Measurements from ENCODE around the gene MSL1. TPM values are rescaled to one million over a fixed set of nuclear protein-coding genes. Genes with fewer than 3 reads are reported as not detected.
A peak's percentile ranks its signal among the peaks of the same experiment; 100 is the strongest.

The MSL1 gene
- total and polyA plus RNA-seq, 7 donors = 29.4 to 92.2 (median 54.6) TPM

- no peak for TF ChIP-seq POLR2AphosphoS5 (IDR thresholded peaks at IDR 0.05)
- TF ChIP-seq POLR2A (IDR thresholded peaks at IDR 0.05) = no peak
- TF ChIP-seq EP300 (IDR thresholded peaks at IDR 0.05) = no peak
- TF ChIP-seq, protein P1, sequence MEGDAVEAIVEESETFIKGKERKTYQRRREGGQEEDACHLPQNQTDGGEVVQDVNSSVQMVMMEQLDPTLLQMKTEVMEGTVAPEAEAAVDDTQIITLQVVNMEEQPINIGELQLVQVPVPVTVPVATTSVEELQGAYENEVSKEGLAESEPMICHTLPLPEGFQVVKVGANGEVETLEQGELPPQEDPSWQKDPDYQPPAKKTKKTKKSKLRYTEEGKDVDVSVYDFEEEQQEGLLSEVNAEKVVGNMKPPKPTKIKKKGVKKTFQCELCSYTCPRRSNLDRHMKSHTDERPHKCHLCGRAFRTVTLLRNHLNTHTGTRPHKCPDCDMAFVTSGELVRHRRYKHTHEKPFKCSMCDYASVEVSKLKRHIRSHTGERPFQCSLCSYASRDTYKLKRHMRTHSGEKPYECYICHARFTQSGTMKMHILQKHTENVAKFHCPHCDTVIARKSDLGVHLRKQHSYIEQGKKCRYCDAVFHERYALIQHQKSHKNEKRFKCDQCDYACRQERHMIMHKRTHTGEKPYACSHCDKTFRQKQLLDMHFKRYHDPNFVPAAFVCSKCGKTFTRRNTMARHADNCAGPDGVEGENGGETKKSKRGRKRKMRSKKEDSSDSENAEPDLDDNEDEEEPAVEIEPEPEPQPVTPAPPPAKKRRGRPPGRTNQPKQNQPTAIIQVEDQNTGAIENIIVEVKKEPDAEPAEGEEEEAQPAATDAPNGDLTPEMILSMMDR (IDR thresholded peaks at IDR 0.05) = no peak
- 79 to 90% methylated on average over 1 of the region's 1 CpG for WGBS, 2 donors
- Histone ChIP-seq H3K4me1 (peaks cover 0 to 14% (median 7%) of the 10 kb centered on the region in 4 donors), H3K27me3 (no peaks in the 10 kb centered on the region), H3K27ac (no peak overlapping the region), H3K4me3 (no peak overlapping the region), H3K36me3 (peaks cover 33 to 96% (median 42%) of the 10 kb centered on the region in 4 donors), H3K9me3 (no peaks in the 10 kb centered on the region)
- intact Hi-C loops (cut with DNase I) = loop anchor here (5.0 kb wide), 1 partner anchor 144 kb away; no protein-coding TSS in a partner anchor
- no peak for DNase-seq
Observed at GRCh38 chr17:40171750-40172149, 50.0 kb downstream of the MSL1 start.

GRCh38 chr17:40173091-40173777 lies 51.5 kb downstream of the MSL1 start:
- WGBS, 2 donors = 89 to 92% methylated on average over 4 of the region's 4 CpGs
- Histone ChIP-seq H3K36me3 (peaks cover 25 to 81% (median 31%) of the 10 kb centered on the region in 4 donors), H3K27me3 (no peaks in the 10 kb centered on the region), H3K9me3 (no peaks in the 10 kb centered on the region), H3K4me1 (peaks cover 0 to 23% (median 19%) of the 10 kb centered on the region in 4 donors), H3K27ac (no peak overlapping the region), H3K4me3 (no peak overlapping the region)
- DNase-seq = no peak
- TF ChIP-seq, protein P1 (IDR thresholded peaks at IDR 0.05) = no peak
- TF ChIP-seq POLR2A (IDR thresholded peaks at IDR 0.05) = no peak
- TF ChIP-seq POLR2AphosphoS5 (IDR thresholded peaks at IDR 0.05) = no peak
- TF ChIP-seq EP300 (IDR thresholded peaks at IDR 0.05) = no peak
- intact Hi-C loops (cut with DNase I) = loop anchor here (5.0 kb wide), 1 partner anchor 146 kb away; no protein-coding TSS in a partner anchor

- WGBS, 2 donors = 67 to 78% methylated on average over 3 of the region's 3 CpGs
- intact Hi-C loops (cut with DNase I) = loop anchor here (5.0 kb wide), 1 partner anchor 146 kb away; no protein-coding TSS in a partner anchor
- peaks cover 24 to 76% (median 30%) of the 10 kb centered on the region in 4 donors for H3K36me3 ChIP-seq
- H3K4me1 ChIP-seq = peaks cover 0 to 20% (median 18%) of the 10 kb centered on the region in 4 donors
- H3K9me3 ChIP-seq = no peaks in the 10 kb centered on the region
- no peak overlapping the region for H3K27ac ChIP-seq
- H3K4me3 ChIP-seq = no peak overlapping the region
- no peak for TF ChIP-seq POLR2A (IDR thresholded peaks at IDR 0.05)
- H3K27me3 ChIP-seq = no peaks in the 10 kb centered on the region
- DNase-seq = no peak
Observed at GRCh38 chr17:40173778-40174135, 52.0 kb downstream of the MSL1 start.

DNA sequence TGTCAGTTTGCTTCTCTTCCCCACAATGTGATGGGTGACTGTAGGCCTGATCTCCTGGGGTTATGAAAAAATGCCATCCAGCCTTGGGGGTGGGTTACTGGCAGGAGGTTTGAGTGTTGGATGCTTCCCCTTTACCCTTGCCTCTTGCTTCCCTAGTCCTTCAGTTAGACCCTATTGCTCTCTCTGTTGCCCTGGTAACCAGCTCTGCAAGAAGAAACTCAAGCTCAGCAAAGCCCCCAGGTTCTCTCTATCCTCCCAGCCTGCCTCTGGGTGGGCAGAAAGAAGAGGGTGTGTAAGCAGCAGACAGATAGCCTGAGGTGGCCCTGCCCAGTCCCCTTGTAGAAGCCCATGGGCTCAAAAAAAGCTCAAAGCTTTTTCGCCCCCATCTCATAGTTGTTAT lies 52.7 kb downstream of the MSL1 start:
- Histone ChIP-seq H3K4me3 (no peak overlapping the region), H3K27ac (no peak overlapping the region), H3K36me3 (peaks cover 20 to 68% (median 26%) of the 10 kb centered on the region in 4 donors), H3K27me3 (no peaks in the 10 kb centered on the region), H3K9me3 (no peaks in the 10 kb centered on the region), H3K4me1 (peaks cover 0 to 20% (median 18%) of the 10 kb centered on the region in 4 donors)
- DNase-seq = no peak
- WGBS, 2 donors = 92 to 94% methylated on average over 1 of the region's 1 CpG
- TF ChIP-seq, protein P1 (IDR thresholded peaks at IDR 0.05) = no peak
- no peak for TF ChIP-seq POLR2AphosphoS5 (IDR thresholded peaks at IDR 0.05)
- TF ChIP-seq EP300 (IDR thresholded peaks at IDR 0.05) = no peak
- no peak for TF ChIP-seq POLR2A (IDR thresholded peaks at IDR 0.05)
- intact Hi-C loops (cut with DNase I) = loop anchor here (5.0 kb wide), 1 partner anchor 147 kb away; no protein-coding TSS in a partner anchor

GRCh38 chr17:40175928-40176753 lies 54.4 kb downstream of the MSL1 start:
- DNase-seq = no peak
- Histone ChIP-seq H3K36me3 (peaks cover 6 to 52% (median 13%) of the 10 kb centered on the region in 4 donors), H3K4me1 (peaks cover 0 to 20% (median 18%) of the 10 kb centered on the region in 4 donors), H3K27ac (no peak overlapping the region), H3K9me3 (no peaks in the 10 kb centered on the region), H3K4me3 (no peak overlapping the region), H3K27me3 (no peaks in the 10 kb centered on the region)
- 28 to 78% methylated on average over 7 of the region's 7 CpGs for WGBS, 2 donors
- no peak for TF ChIP-seq POLR2AphosphoS5 (IDR thresholded peaks at IDR 0.05)
- TF ChIP-seq POLR2A (IDR thresholded peaks at IDR 0.05) = peak in 1 of 2 donors; percentile 48
- intact Hi-C loops (cut with DNase I) = loop anchor here (5.0 kb wide), 1 partner anchor 34 kb away; the partner anchor contains the start of gene CASC3

All from sigmoid colon (tissue), 7 donors.